Chondrocyte (in vitro differentiated cells): ENCODE data around the gene ADAM12. TPM values are rescaled to one million over a fixed set of nuclear protein-coding genes. Genes with fewer than 3 reads are reported as not detected.
A peak's percentile ranks its signal among the peaks of the same experiment; 100 is the strongest.

Experiments
- DNase-seq: peaks from one replicate; pipeline ENCODE4 v3.0.0; 2021; ENCODE audit warnings: mixed read lengths, low spot score
- H3K27ac Mint-ChIP-seq: one replicate; pipeline ENCODE4 v1.8.0; 2021; ENCODE audit warnings: mild to moderate bottlenecking, moderate library complexity, mixed read lengths; ENCODE audit not compliant: unreplicated experiment
- H3K27me3 Mint-ChIP-seq: 2 replicates; pipeline ENCODE4 v1.8.0; 2021; ENCODE audit warnings: low read depth, mixed read lengths
- H3K36me3 Mint-ChIP-seq: 2 replicates; pipeline ENCODE4 v1.8.0; 2021; ENCODE audit warnings: low read depth, mixed read lengths
- H3K4me1 Mint-ChIP-seq: 2 replicates; pipeline ENCODE4 v1.8.0; 2021; ENCODE audit warnings: low read depth, mild to moderate bottlenecking, mixed read lengths
- H3K4me3 Mint-ChIP-seq: one replicate; pipeline ENCODE4 v1.8.0; 2021; ENCODE audit warnings: mild to moderate bottlenecking, moderate library complexity, mixed read lengths; ENCODE audit not compliant: unreplicated experiment
- H3K9me3 Mint-ChIP-seq: 2 replicates; pipeline ENCODE4 v1.8.0; 2021; ENCODE audit warnings: low read depth, mixed read lengths
- CTCF ChIP-seq: fragments of 200-600 bp; sonication (generic); IDR thresholded peaks from 2 replicates; pipeline ENCODE4 v1.5.0; 2021; ENCODE audit warnings: antibody characterized with exemption, mild to moderate bottlenecking, moderate library complexity
- total RNA-seq: library from RNA; stranded (reverse); gene quantifications from 3 replicates; pipeline ENCODE4 v1.2.1, GENCODE V29; 2021

The ADAM12 gene
- total RNA-seq, 1 donor from 2014 or later: 175 TPM

- no peak for TF ChIP-seq CTCF
- DNase-seq: no peak
- Mint-ChIP-seq H3K4me3 (no peak overlapping the region), H3K27me3 (no peaks in the 10 kb centered on the region), H3K27ac (peak overlapping the region; percentile 79), H3K9me3 (no peaks in the 10 kb centered on the region), H3K4me1 (peaks cover 15% of the 10 kb centered on the region), H3K36me3 (peaks cover 2% of the 10 kb centered on the region)
Observed at GRCh38 chr10:126239844-126240243, 148.4 kb downstream of the ADAM12 start.

- DNase-seq: no peak
- TF ChIP-seq CTCF: no peak
Observed at GRCh38 chr10:126235979-126236851, 152.1 kb downstream of the ADAM12 start.

GRCh38 chr10:126235091-126235978 lies 152.9 kb downstream of the ADAM12 start:
- TF ChIP-seq CTCF: no peak
- DNase-seq: no peak
- Mint-ChIP-seq H3K4me3 (no peak overlapping the region), H3K27ac (no peak overlapping the region), H3K9me3 (no peaks in the 10 kb centered on the region), H3K4me1 (peaks cover 9% of the 10 kb centered on the region), H3K36me3 (peaks cover 8% of the 10 kb centered on the region), H3K27me3 (no peaks in the 10 kb centered on the region)

More at GRCh38 chr10:126235979-126236851, 152.1 kb downstream of the ADAM12 start:
- Mint-ChIP-seq H3K36me3 (peaks cover 8% of the 10 kb centered on the region), H3K27ac (no peak overlapping the region), H3K4me1 (peaks cover 15% of the 10 kb centered on the region), H3K4me3 (no peak overlapping the region), H3K27me3 (no peaks in the 10 kb centered on the region), H3K9me3 (no peaks in the 10 kb centered on the region)

- no peak for DNase-seq
- H3K27me3 Mint-ChIP-seq: no peaks in the 10 kb centered on the region
- no peaks in the 10 kb centered on the region for H3K9me3 Mint-ChIP-seq
- peaks cover 8% of the 10 kb centered on the region for H3K4me1 Mint-ChIP-seq
- H3K27ac Mint-ChIP-seq: no peak overlapping the region
- peaks cover 6% of the 10 kb centered on the region for H3K36me3 Mint-ChIP-seq
- H3K4me3 Mint-ChIP-seq: no peak overlapping the region
- no peak for TF ChIP-seq CTCF
Observed at GRCh38 chr10:126234630-126235029, 153.6 kb downstream of the ADAM12 start.
